DOHH2 (cell line): ENCODE results near the gene ARL5A.

Experiments used
- CTCF ChIP-seq: fragments of 200-600 bp; sonication (generic); IDR thresholded peaks from one replicate; pipeline ENCODE4 v1.5.1; 2014; ENCODE audit warnings: antibody characterized with exemption, mild to moderate bottlenecking, low read depth, low read length; ENCODE audit not compliant: poor library complexity, severe bottlenecking
- EZH2phosphoT487 ChIP-seq: fragments of 200-600 bp; sonication (generic); IDR thresholded peaks from 2 replicates; pipeline ENCODE4 v1.6.1; 2017; ENCODE audit warnings: borderline replicate concordance, mild to moderate bottlenecking, antibody characterized with exemption, low read length, moderate library complexity, mixed read lengths

GRCh38 chr2:151816843-151817242, 11.4 kb downstream of the ARL5A start:
- no peak for TF ChIP-seq CTCF
- no peak for TF ChIP-seq EZH2phosphoT487
